Measurements from ENCODE around the gene SPEN. TPM values are rescaled to one million over a fixed set of nuclear protein-coding genes. Genes with fewer than 3 reads are reported as not detected.
A peak's percentile ranks its signal among the peaks of the same experiment; 100 is the strongest.

The SPEN gene
- total and polyA plus RNA-seq, 10 of the 15 experiments (the other 5 are each of a cell fraction or from before 2014, with no cell fraction given) = 5.2 to 58.7 (median 20.1) TPM

GRCh38 chr1:15941044-15941840, 93.7 kb downstream of the SPEN start:
- H3K4me1 ChIP-seq (ENCODE audit: control insufficient read depth, insufficient read depth, low read length) = no peaks in the 10 kb centered on the region
- no peak overlapping the region for H3K4me2 ChIP-seq (ENCODE audit: control insufficient read depth, insufficient read depth)
- ChIA-PET POLR2A (no interaction called here), CTCF (no interaction called here), RAD21 (ENCODE audit: unreplicated experiment) (no interaction called here), SMC1A (ENCODE audit: uncharacterized antibody, unreplicated experiment) (interaction anchor here (0.7 kb wide), 1 partner anchor 39 kb away, joined by 3 read pairs; no protein-coding TSS in a partner anchor)
- H2AFZ ChIP-seq (ENCODE audit: control insufficient read depth, low read depth, low read length) = no peak overlapping the region
- ATAC-seq (peak; percentile 20; the same call in 2 of the 3 replicates), DNase-seq (ENCODE audit: low read depth, low spot score) (no peak), FAIRE-seq (no peak)
- in situ Hi-C loops (cut with MboI) (no loop called here), intact Hi-C loops (cut with micrococcal nuclease; ENCODE audit: unreplicated experiment) (loop anchor here (10.0 kb wide), 1 partner anchor 114 kb away; no protein-coding TSS in a partner anchor)
- no peaks in the 10 kb centered on the region for H4K20me1 ChIP-seq (ENCODE audit: control insufficient read depth, insufficient read depth)
- no peaks in the 10 kb centered on the region for H3K79me2 ChIP-seq (ENCODE audit: control insufficient read depth, insufficient read depth, low read length)
- no peaks in the 10 kb centered on the region for H3K27me3 ChIP-seq (replicated peaks in 1 of 2; ENCODE audit: control insufficient read depth in 2 of 2, insufficient read depth in 2 of 2, low read length in 1 of 2)
- no peaks in the 10 kb centered on the region for H3K9me3 ChIP-seq (replicated peaks; ENCODE audit: control insufficient read depth, insufficient read depth, low read length)
- peaks cover 8 to 69% of the 10 kb centered on the region in 2 experiments for H3K36me3 ChIP-seq (ENCODE audit: control insufficient read depth in 2 of 2, insufficient read depth in 2 of 2, low read length in 1 of 2)
- no peak overlapping the region for H3K27ac ChIP-seq (ENCODE audit: control insufficient read depth, insufficient read depth)
- no peak overlapping the region for H3K9ac ChIP-seq (ENCODE audit: control insufficient read depth, insufficient read depth, low read length)
- BruUV-seq (replicated peaks) = no TSS peak
- TF ChIP-seq ZBTB4 (CRISPR knock-in tag; IDR thresholded peaks at IDR 0.05) (no peak), POLR2AphosphoS5 (IDR thresholded peaks at IDR 0.05; ENCODE audit: low read length) (peak; percentile 8; the same call in 1 of the 2 replicates), PML (IDR thresholded peaks at IDR 0.05; ENCODE audit: low read length) (peak; percentile 33; the same call in 1 of the 2 replicates), USF2 (IDR thresholded peaks at IDR 0.05; ENCODE audit: borderline replicate concordance, low read depth, low read length) (no peak), ZNF687 (IDR thresholded peaks at IDR 0.05) (no peak), POLR2A (IDR thresholded peaks at IDR 0.05; ENCODE audit: low read depth, low read length) (peak; percentile 67), EED (IDR thresholded peaks at IDR 0.05; ENCODE audit: low read depth) (no peak)
- H3K4me3 ChIP-seq = no peak overlapping the region
- WGBS (ENCODE audit: insufficient coverage, insufficient replicate concordance, low lambda C conversion rate, missing lambda C conversion rate) = 98% methylated on average over 13 of the region's 13 CpGs
